IMR-90 (cell line): ENCODE measurements around the gene FAM131C. TPM values are rescaled to one million over a fixed set of nuclear protein-coding genes. Genes with fewer than 3 reads are reported as not detected.
"Not testable (repeated sequence)": the region's sequence is repeated elsewhere in the genome, so short reads cannot be mapped to it uniquely, and the experiment has no call there.

Experiments used
- ATAC-seq: fragments of 200-7000 bp; cut with Tn5 transposase; 2 replicates; pipeline ENCODE4 v1.9.1; 2020; ENCODE audit warnings: low read depth, mild to moderate bottlenecking, moderate library complexity
- BruUV-seq: library from RNA; stranded (reverse); fragments of 400-500 nt; replicated peaks from 2 replicates; lab custom pipeline; 2021; lab: Mats Ljungman, UMichigan
- CTCF ChIA-PET: fragments of 300-600 bp; formaldehyde crosslinking; extraction: SDS; loops from one replicate; lab custom pipeline; 2021; ENCODE audit warnings: antibody characterized with exemption; lab: Yijun Ruan, JAX
- POLR2A ChIA-PET: fragments of 300-600 bp; sonication (Branson Sonifier 250); formaldehyde crosslinking; loops from one replicate; lab custom pipeline; 2022; ENCODE audit warnings: antibody characterized with exemption; ENCODE audit not compliant: unreplicated experiment; lab: Charles Lee
- DNase-seq: peaks from one replicate; pipeline ENCODE4 v3.0.0; 2013
- H2AFZ ChIP-seq: replicated peaks from 2 replicates; pipeline ENCODE3; 2013; ENCODE audit warnings: low read length, mild to moderate bottlenecking; ENCODE audit not compliant: poor library complexity
- H2AK5ac ChIP-seq: 2 replicates; pipeline ENCODE4 v1.6.1; 2013; ENCODE audit warnings: low read depth, low read length, inconsistent platforms
- H2AK9ac ChIP-seq: replicated peaks from 2 replicates; pipeline ENCODE3; 2013; ENCODE audit warnings: mild to moderate bottlenecking, low read depth, low read length, moderate library complexity; ENCODE audit not compliant: poor library complexity
- H2BK120ac ChIP-seq: 2 replicates; pipeline ENCODE4 v1.6.1; 2013; ENCODE audit warnings: low read depth, low read length, inconsistent platforms
- H2BK15ac ChIP-seq: 3 replicates; pipeline ENCODE4 v1.6.1; 2013; ENCODE audit warnings: low read depth, low read length, inconsistent platforms
- H2BK20ac ChIP-seq: 2 replicates; pipeline ENCODE4 v1.6.1; 2013; ENCODE audit warnings: low read depth, mild to moderate bottlenecking, inconsistent platforms, low read length, moderate library complexity
- H2BK5ac ChIP-seq: 2 replicates; pipeline ENCODE4 v1.6.1; 2013; ENCODE audit warnings: mild to moderate bottlenecking, low read depth, low read length, inconsistent platforms; ENCODE audit not compliant: poor library complexity, severe bottlenecking
- H3K14ac ChIP-seq: replicated peaks from 2 replicates; pipeline ENCODE4 v1.6.1; 2013; ENCODE audit warnings: low read depth, low read length, inconsistent platforms
- H3K18ac ChIP-seq: 2 replicates; pipeline ENCODE4 v1.6.1; 2013; ENCODE audit warnings: low read depth, low read length, control low read depth
- H3K23ac ChIP-seq: 2 replicates; pipeline ENCODE4 v1.6.1; 2013; ENCODE audit warnings: low read depth, low read length, inconsistent platforms
- H3K27ac ChIP-seq: 2 replicates; pipeline ENCODE4 v1.5.1; 2013; ENCODE audit warnings: mild to moderate bottlenecking, control low read depth, low read length; ENCODE audit not compliant: insufficient read depth
- H3K27me3 ChIP-seq: 2 replicates; pipeline ENCODE4 v1.6.1; 2013; ENCODE audit warnings: low read length; ENCODE audit not compliant: control insufficient read depth, insufficient read depth
- H3K36me3 ChIP-seq: 2 replicates; pipeline ENCODE4 v1.6.1; 2013; ENCODE audit warnings: low read length, mixed read lengths; ENCODE audit not compliant: control insufficient read depth, insufficient read depth
- H3K4ac ChIP-seq: 2 replicates; pipeline ENCODE4 v1.6.1; 2013; ENCODE audit warnings: low read depth, low read length, inconsistent platforms
- H3K4me1 ChIP-seq: 2 replicates; pipeline ENCODE4 v1.6.1; 2013; ENCODE audit warnings: low read length, mixed read lengths; ENCODE audit not compliant: control insufficient read depth, insufficient read depth
- H3K4me2 ChIP-seq: 2 replicates; pipeline ENCODE4 v1.6.1; 2013; ENCODE audit warnings: low read depth, mild to moderate bottlenecking, control low read depth, low read length, moderate library complexity
- H3K4me3 ChIP-seq: 2 replicates; pipeline ENCODE4 v1.5.1; 2013; ENCODE audit warnings: low read depth, mild to moderate bottlenecking, control low read depth, low read length, moderate library complexity; ENCODE audit not compliant: insufficient read depth
- H3K56ac ChIP-seq: 2 replicates; pipeline ENCODE4 v1.6.1; 2013; ENCODE audit warnings: low read length, inconsistent platforms; ENCODE audit not compliant: insufficient read depth; ENCODE audit errors: extremely low read depth
- H3K79me1 ChIP-seq, 2 experiments: 2 replicates each; pipeline ENCODE4 v1.6.1; 2013; ENCODE audit warnings: low read length in 2 of 2, inconsistent platforms in 1 of 2, low read depth in 1 of 2
- H3K9ac ChIP-seq: 2 replicates; pipeline ENCODE4 v1.6.1; 2013; ENCODE audit warnings: low read depth, low read length, control low read depth
- H3K9me1 ChIP-seq: 2 replicates; pipeline ENCODE4 v1.6.1; 2013; ENCODE audit warnings: low read length, inconsistent platforms; ENCODE audit not compliant: insufficient read depth
- H3K9me3 ChIP-seq: 2 replicates; pipeline ENCODE4 v1.6.1; 2013; ENCODE audit warnings: low read length; ENCODE audit not compliant: control insufficient read depth, insufficient read depth
- H4K20me1 ChIP-seq: 2 replicates; pipeline ENCODE4 v1.6.1; 2013; ENCODE audit warnings: low read length, inconsistent platforms; ENCODE audit not compliant: insufficient read depth
- H4K5ac ChIP-seq: 2 replicates; pipeline ENCODE4 v1.6.1; 2013; ENCODE audit warnings: mild to moderate bottlenecking, low read depth, low read length, control low read depth
- H4K8ac ChIP-seq, 2 experiments: 2 replicates each; pipeline ENCODE4 v1.6.1; 2013; ENCODE audit warnings: low read depth in 2 of 2, low read length in 2 of 2, control low read depth in 1 of 2, inconsistent platforms in 1 of 2
- H4K91ac ChIP-seq: 2 replicates; pipeline ENCODE4 v1.6.1; 2013; ENCODE audit warnings: low read depth, low read length, inconsistent platforms; ENCODE audit not compliant: insufficient read depth
- WGBS, 2 experiments: methylation state at CpG; one replicate each; pipeline versions ENCODE4 v1.1.5 to v1.1.7; 2013; ENCODE audit warnings: missing lambda C conversion rate in 2 of 2; ENCODE audit not compliant: insufficient read length in 1 of 2; ENCODE audit errors: extremely low coverage in 2 of 2; 5-methylcytosine and 5-hydroxymethylcytosine counted together
- dilution Hi-C: fragments of 300-500 bp; cut with HindIII; formaldehyde crosslinking; loops from one replicate; pipeline ENCODE4 v1.14.3; 2018; ENCODE audit warnings: low sequenced_read_pairs; ENCODE audit not compliant: unreplicated experiment
- in situ Hi-C: fragments of 300-500 bp; cut with MboI; formaldehyde crosslinking; loops from 3 replicates; pipeline ENCODE4 v1.14.3; 2019; ENCODE audit warnings: low sequenced_read_pairs, inconsistent platforms, mixed read lengths
- intact Hi-C: fragments of 100-400 bp; cut with micrococcal nuclease; formaldehyde crosslinking; loops from 2 replicates; pipeline ENCODE4 v1.10.0; 2022
- polyA plus RNA-seq, 3 experiments: library from polyadenylated mRNA; depleted of rRNA; stranded (reverse); fragments of >200 nt; gene quantifications; 2 replicates each; pipeline ENCODE4 v1.2.3, GENCODE V29; 2012; ENCODE audit warnings: low replicate concordance in 1 of 3
- total RNA-seq: library from RNA; depleted of rRNA; stranded (reverse); fragments of >200 nt; gene quantifications from 2 replicates; pipeline ENCODE4 v1.2.3, GENCODE V29; 2012

Gene FAM131C
- total and polyA plus RNA-seq, 2 of the 4 experiments (the other 2 are of a cell fraction) = 0.18 to 1.0 TPM

GRCh38 chr1:16107039-16107438 is 33.6 kb upstream of the FAM131C start:
- H3K56ac ChIP-seq, H2AFZ ChIP-seq, H2BK5ac ChIP-seq, H4K20me1 ChIP-seq, H3K23ac ChIP-seq, H3K27me3 ChIP-seq, H3K27ac ChIP-seq, H3K9ac ChIP-seq, H3K9me1 ChIP-seq, ATAC-seq, dilution Hi-C loops, H2AK5ac ChIP-seq, H3K4ac ChIP-seq, in situ Hi-C loops, H3K14ac ChIP-seq, BruUV-seq, H4K8ac ChIP-seq, H3K4me3 ChIP-seq, CTCF ChIA-PET, H4K5ac ChIP-seq, intact Hi-C loops, H4K91ac ChIP-seq, H2AK9ac ChIP-seq, POLR2A ChIA-PET, H3K79me1 ChIP-seq, DNase-seq, H3K36me3 ChIP-seq, H3K9me3 ChIP-seq, H2BK15ac ChIP-seq, H3K4me2 ChIP-seq, H2BK120ac ChIP-seq, H2BK20ac ChIP-seq, H3K18ac ChIP-seq, H3K4me1 ChIP-seq: not testable (repeated sequence)
- 87% methylated on average over 4 of the region's 5 CpGs; no CpG with 5 or more reads in 1 of the 2 experiments for WGBS, 2 experiments
